SK-N-SH treated with all-trans-retinoic acid at 6 μM for 48 hours (cell line): ENCODE results near the gene ACOT7.

Source experiments
- ARNTL ChIP-seq: fragments of 450-650 bp; formaldehyde crosslinking; IDR thresholded peaks from 2 replicates; pipeline ENCODE4 v1.5.0; 2020; ENCODE audit warnings: low read depth, mild to moderate bottlenecking, moderate library complexity, borderline replicate concordance
- BACH2 ChIP-seq: fragments of 250-450 bp; sonication (Bioruptor Pico); IDR thresholded peaks from 2 replicates; pipeline ENCODE4 v1.9.0; 2021; ENCODE audit warnings: mild to moderate bottlenecking, borderline replicate concordance
- CREB5 ChIP-seq: fragments of 250-450 bp; sonication (Bioruptor Pico); IDR thresholded peaks from 2 replicates; pipeline ENCODE4 v1.5.1; 2020; ENCODE audit warnings: low read depth, mild to moderate bottlenecking, moderate library complexity
- CSDC2 ChIP-seq: fragments of 250-450 bp; sonication (Bioruptor Pico); IDR thresholded peaks from 2 replicates; pipeline ENCODE4 v1.5.0; 2020; ENCODE audit warnings: mild to moderate bottlenecking, moderate library complexity
- CSRNP3 ChIP-seq: fragments of 250-450 bp; sonication (Bioruptor Pico); IDR thresholded peaks from 2 replicates; pipeline ENCODE4 v1.5.1; 2021; ENCODE audit warnings: mild to moderate bottlenecking, moderate library complexity
- ESRRG ChIP-seq: fragments of 250-450 bp; sonication (Bioruptor Pico); IDR thresholded peaks from 2 replicates; pipeline ENCODE4 v1.6.1; 2021; ENCODE audit warnings: mild to moderate bottlenecking
- GLIS3 ChIP-seq: fragments of 250-450 bp; sonication (Bioruptor Pico); IDR thresholded peaks from 2 replicates; pipeline ENCODE4 v1.5.0; 2020; ENCODE audit warnings: mild to moderate bottlenecking, moderate library complexity
- ISL1 ChIP-seq: fragments of 250-450 bp; sonication (Bioruptor Pico); IDR thresholded peaks from 2 replicates; pipeline ENCODE4 v2.1.2; 2022; ENCODE audit warnings: mild to moderate bottlenecking, moderate library complexity
- POU6F1 ChIP-seq: fragments of 250-450 bp; sonication (Bioruptor Pico); IDR thresholded peaks from 2 replicates; pipeline ENCODE4 v1.8.0; 2021; ENCODE audit warnings: low read depth, mild to moderate bottlenecking, moderate library complexity, borderline replicate concordance
- TSHZ2 ChIP-seq: fragments of 250-450 bp; sonication (Bioruptor Pico); IDR thresholded peaks from 2 replicates; pipeline ENCODE4 v1.5.0; 2020; ENCODE audit warnings: mild to moderate bottlenecking, moderate library complexity
- ZNF565 ChIP-seq: fragments of 450-650 bp; formaldehyde crosslinking; conservative IDR thresholded peaks from 2 replicates; pipeline ENCODE4 v1.5.0; 2020; ENCODE audit warnings: low read depth, mild to moderate bottlenecking, moderate library complexity
- TF ChIP-seq, protein P1 (sequence below): fragments of 250-450 bp; sonication (Bioruptor Pico); IDR thresholded peaks from 2 replicates; pipeline ENCODE4 v1.8.0; 2020; ENCODE audit warnings: mild to moderate bottlenecking, moderate library complexity, borderline replicate concordance

GRCh38 chr1:6270401-6270800, 123.2 kb downstream of the ACOT7 start:
- no peak for TF ChIP-seq CSRNP3
- TF ChIP-seq ZNF565 (CRISPR knock-in tag), result no peak
- no peak for TF ChIP-seq POU6F1
- TF ChIP-seq GLIS3 (CRISPR knock-in tag), result no peak
- TF ChIP-seq, protein P1, sequence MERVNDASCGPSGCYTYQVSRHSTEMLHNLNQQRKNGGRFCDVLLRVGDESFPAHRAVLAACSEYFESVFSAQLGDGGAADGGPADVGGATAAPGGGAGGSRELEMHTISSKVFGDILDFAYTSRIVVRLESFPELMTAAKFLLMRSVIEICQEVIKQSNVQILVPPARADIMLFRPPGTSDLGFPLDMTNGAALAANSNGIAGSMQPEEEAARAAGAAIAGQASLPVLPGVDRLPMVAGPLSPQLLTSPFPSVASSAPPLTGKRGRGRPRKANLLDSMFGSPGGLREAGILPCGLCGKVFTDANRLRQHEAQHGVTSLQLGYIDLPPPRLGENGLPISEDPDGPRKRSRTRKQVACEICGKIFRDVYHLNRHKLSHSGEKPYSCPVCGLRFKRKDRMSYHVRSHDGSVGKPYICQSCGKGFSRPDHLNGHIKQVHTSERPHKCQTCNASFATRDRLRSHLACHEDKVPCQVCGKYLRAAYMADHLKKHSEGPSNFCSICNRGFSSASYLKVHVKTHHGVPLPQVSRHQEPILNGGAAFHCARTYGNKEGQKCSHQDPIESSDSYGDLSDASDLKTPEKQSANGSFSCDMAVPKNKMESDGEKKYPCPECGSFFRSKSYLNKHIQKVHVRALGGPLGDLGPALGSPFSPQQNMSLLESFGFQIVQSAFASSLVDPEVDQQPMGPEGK (CRISPR knock-in tag), result no peak
- no peak for TF ChIP-seq TSHZ2 (CRISPR knock-in tag)
- TF ChIP-seq ESRRG, result no peak
- no peak for TF ChIP-seq CSDC2 (CRISPR knock-in tag)
- no peak for TF ChIP-seq CREB5
- no peak for TF ChIP-seq ISL1 (CRISPR knock-in tag)
- TF ChIP-seq ARNTL (CRISPR knock-in tag), result no peak
- no peak for TF ChIP-seq BACH2 (CRISPR knock-in tag)
